ENCODE results near the gene ADM5.

The ADM5 gene

DNA sequence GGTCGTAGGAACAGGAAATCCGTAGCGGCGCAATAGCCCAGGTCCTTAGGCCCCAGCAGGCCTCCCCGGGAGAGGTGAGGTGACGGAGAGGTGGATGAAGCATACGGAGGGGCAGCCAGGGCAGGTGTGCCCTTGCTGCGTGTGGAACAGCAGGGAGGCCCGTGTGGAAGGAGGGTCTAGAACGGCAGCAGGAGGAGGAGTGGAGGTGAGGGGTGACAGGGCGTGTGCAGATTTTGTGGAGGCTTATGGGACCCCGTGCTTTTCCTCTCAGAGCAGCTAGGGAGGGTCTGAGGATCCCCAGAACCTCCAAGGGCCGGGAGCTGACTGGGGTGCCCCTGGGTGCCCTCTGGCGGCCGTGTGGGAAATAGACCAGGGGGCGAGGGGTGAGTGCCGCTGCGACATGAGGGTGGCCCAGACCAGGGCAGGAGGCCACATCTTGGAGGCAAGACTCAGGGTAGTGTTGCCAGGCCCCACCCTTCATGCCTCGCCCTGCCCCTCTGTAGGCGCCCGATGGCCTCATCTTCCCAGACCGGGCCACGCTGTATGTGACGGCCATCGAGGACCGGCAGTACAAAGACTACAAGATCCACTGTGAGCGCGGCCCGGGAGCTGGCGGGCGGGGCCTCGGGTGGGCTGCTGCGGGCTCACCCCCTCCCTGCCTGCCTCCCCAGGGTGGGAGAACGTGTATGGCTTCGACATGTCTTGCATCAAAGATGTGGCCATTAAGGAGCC, 5.0 kb upstream of the ADM5 start:
- peak overlapping the region; percentile 46 for H3K27ac Mint-ChIP-seq
- no peak overlapping the region for H3K4me3 Mint-ChIP-seq
- H3K4me1 Mint-ChIP-seq (ENCODE audit: low read depth) = peaks cover 28% of the 10 kb centered on the region
- no peaks in the 10 kb centered on the region for H3K27me3 Mint-ChIP-seq
- no peaks in the 10 kb centered on the region for H3K9me3 Mint-ChIP-seq (ENCODE audit: low read depth)
- H3K36me3 Mint-ChIP-seq = no peaks in the 10 kb centered on the region

DNA sequence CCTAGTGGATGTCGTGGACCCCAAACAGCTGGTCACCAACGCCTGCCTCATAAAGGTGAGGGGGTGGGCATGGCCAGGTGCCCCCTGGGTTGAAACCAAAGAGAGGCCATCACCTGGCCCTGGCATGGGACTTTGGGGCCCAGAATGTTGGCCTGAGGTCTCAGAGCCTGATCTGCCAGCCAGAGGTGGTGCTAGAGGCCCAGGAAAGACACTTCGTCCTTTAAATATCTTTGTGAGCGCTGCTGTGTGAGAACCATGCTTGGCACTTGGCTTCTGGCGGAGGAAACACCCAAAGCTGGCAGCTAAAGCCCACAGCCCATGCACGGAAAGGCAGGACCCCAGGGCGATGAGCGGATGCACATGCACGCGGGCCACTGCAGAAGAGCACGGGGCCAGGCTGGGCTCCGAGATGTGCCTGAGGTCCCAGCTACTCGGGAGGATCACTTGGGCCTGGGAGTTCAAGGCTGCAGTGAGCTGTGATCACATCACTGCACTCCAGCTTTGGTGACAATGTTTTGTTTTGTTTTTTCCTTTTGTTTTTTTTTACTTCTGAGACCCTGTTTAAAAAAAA, 4.3 kb upstream of the ADM5 start:
- peaks cover 28% of the 10 kb centered on the region for H3K4me1 Mint-ChIP-seq (ENCODE audit: low read depth)
- H3K27ac Mint-ChIP-seq = no peak overlapping the region
- H3K4me3 Mint-ChIP-seq = no peak overlapping the region
- H3K36me3 Mint-ChIP-seq = no peaks in the 10 kb centered on the region
- no peaks in the 10 kb centered on the region for H3K9me3 Mint-ChIP-seq (ENCODE audit: low read depth)
- no peaks in the 10 kb centered on the region for H3K27me3 Mint-ChIP-seq

DNA sequence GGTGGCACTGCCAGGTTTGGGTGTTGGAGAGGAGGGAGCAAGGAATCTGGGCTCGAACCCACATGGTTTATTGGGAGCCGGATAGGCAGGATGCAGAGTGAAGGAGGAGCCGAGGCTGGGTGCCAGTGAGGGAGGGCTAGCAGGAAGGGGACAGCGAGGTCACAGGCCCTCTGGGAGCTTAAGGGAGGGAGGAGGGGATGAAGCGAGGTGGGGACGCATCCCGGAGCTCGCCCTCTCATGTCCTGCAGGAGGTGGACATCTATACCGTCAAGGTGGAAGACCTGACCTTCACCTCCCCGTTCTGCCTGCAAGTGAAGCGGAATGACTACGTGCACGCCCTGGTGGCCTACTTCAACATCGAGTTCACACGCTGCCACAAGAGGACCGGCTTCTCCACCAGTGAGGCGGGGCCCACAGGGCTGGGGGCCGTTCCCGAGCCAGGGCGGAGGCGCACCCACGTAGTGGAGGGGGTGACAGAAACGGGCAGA, 3.5 kb upstream of the ADM5 start:
- Mint-ChIP-seq H3K9me3 (ENCODE audit: low read depth) (no peaks in the 10 kb centered on the region), H3K27me3 (no peaks in the 10 kb centered on the region), H3K27ac (no peak overlapping the region), H3K4me3 (no peak overlapping the region), H3K36me3 (no peaks in the 10 kb centered on the region), H3K4me1 (ENCODE audit: low read depth) (peaks cover 29% of the 10 kb centered on the region)

DNA sequence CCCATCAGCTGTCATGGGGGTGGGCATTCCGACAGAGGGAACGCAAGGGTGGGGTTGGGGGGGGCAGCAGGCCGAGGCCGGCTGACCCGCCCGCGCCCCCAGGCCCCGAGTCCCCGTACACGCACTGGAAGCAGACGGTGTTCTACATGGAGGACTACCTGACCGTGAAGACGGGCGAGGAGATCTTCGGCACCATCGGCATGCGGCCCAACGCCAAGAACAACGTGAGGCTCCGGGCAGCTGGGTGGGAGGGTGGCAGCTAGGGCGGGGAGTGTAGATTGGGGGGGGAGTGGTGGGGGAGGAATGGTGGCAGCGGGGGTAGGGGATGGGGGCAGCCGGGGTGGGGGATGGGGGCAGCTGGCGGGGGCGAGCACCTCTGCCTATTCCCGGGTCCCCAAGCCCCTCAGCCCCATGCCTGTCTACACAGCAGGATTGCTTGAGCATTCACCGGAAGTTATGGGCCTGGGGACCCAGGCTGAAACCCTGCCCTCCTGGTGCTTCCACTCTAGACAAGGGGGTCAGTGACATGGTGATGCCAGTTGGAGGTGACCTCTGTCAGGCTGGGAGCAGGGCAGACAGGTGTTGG, 2.8 kb upstream of the ADM5 start:
- Mint-ChIP-seq H3K27ac (no peak overlapping the region), H3K36me3 (no peaks in the 10 kb centered on the region), H3K4me1 (ENCODE audit: low read depth) (peaks cover 31% of the 10 kb centered on the region), H3K4me3 (no peak overlapping the region), H3K9me3 (ENCODE audit: low read depth) (no peaks in the 10 kb centered on the region), H3K27me3 (no peaks in the 10 kb centered on the region)

DNA sequence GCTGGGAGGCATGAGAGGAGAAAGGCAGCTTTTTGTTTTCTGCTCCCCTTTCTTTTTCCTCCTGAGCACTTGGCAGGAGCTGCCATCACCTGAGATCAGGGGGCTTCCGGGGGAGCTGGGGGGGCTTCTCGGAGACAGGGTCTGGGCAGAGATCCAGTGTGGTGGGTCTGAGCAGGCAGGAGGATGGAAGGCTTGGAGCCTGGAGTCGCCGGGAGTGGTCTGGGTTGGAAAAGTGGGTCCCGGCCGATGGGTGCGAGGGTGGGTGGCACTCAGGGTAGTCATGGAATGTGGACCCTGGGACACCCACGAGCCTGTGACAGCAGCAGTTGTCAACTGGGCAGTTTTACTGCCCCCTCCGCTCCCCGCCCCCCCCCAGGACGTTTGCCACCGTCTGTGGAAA, 2.2 kb upstream of the ADM5 start:
- no peaks in the 10 kb centered on the region for H3K9me3 Mint-ChIP-seq (ENCODE audit: low read depth)
- no peaks in the 10 kb centered on the region for H3K36me3 Mint-ChIP-seq
- H3K27ac Mint-ChIP-seq = no peak overlapping the region
- H3K4me3 Mint-ChIP-seq = no peak overlapping the region
- H3K27me3 Mint-ChIP-seq = no peaks in the 10 kb centered on the region
- H3K4me1 Mint-ChIP-seq (ENCODE audit: low read depth) = peaks cover 32% of the 10 kb centered on the region

DNA sequence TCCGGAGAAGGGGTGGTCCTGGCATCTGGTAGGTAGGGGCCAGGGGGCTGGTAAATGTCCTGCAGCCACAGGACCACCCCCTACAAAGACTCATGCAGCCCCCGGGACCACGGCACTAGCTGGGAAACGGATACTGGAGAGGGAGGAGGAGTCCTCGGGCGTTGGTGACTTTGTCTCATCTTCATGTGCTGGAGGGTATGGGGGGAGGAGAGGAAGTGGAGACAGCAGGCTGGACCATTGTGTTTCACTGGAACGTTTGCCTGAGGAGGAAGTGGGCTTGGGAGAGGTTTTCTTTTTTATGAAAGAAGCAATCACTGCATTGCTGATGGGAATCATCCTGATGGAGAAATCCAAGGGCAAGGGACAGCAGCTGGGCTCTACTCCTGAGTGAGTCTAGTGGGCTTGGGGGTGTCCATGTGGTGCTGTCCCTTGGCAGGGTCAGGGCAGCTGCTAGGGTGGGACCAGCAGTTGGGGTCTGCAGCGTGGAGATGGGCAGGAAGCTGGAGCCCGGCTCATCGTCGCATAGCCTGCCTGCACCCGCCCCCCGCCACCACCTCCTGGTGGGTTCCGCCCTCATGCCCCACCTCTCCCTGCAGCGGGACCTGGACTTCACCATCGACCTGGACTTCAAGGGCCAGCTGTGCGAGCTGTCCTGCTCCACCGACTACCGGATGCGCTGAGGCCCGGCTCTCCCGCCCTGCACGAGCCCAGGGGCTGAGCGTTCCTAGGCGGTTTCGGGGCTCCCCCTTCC, 1.7 kb upstream of the ADM5 start:
- peaks cover 33% of the 10 kb centered on the region for H3K4me1 Mint-ChIP-seq (ENCODE audit: low read depth)
- no peaks in the 10 kb centered on the region for H3K36me3 Mint-ChIP-seq
- peak overlapping the region; percentile 41 for H3K27ac Mint-ChIP-seq
- no peak overlapping the region for H3K4me3 Mint-ChIP-seq
- no peaks in the 10 kb centered on the region for H3K9me3 Mint-ChIP-seq (ENCODE audit: low read depth)
- H3K27me3 Mint-ChIP-seq = no peaks in the 10 kb centered on the region

DNA sequence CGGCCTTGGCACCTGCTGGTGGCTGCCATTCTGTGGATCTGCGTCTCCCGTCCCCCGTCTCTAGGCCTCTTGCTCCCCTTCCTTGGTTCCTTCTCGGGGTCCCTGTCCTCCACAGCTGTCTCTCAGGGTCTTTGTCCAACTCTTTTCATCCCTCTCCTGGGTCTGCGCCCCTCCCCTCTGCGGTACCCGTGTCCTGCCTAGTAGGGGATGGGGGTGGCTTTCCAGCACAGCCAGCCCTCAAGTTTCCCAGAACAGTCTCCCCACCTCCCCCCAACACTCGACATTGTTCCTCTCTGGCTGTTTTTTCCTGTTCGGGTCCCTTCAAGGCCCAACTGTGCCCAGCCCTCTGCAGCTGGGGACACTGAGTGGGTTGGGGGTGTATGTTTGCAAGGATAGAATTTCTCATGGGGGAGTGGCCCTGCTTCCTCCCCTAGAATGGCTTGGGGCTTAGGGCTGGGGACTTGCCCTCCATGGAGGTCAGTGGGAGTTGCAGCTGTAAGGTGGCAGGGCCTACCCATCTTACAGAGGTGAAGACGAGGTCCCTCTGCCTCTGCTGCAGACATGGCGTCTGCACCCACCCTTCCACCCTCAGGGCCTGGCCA, 762 bp upstream of the ADM5 start:
- H3K4me1 Mint-ChIP-seq (ENCODE audit: low read depth) = peaks cover 33% of the 10 kb centered on the region
- no peaks in the 10 kb centered on the region for H3K27me3 Mint-ChIP-seq
- H3K4me3 Mint-ChIP-seq = no peak overlapping the region
- no peaks in the 10 kb centered on the region for H3K9me3 Mint-ChIP-seq (ENCODE audit: low read depth)
- H3K36me3 Mint-ChIP-seq = no peaks in the 10 kb centered on the region
- peak overlapping the region; percentile 72 for H3K27ac Mint-ChIP-seq

DNA sequence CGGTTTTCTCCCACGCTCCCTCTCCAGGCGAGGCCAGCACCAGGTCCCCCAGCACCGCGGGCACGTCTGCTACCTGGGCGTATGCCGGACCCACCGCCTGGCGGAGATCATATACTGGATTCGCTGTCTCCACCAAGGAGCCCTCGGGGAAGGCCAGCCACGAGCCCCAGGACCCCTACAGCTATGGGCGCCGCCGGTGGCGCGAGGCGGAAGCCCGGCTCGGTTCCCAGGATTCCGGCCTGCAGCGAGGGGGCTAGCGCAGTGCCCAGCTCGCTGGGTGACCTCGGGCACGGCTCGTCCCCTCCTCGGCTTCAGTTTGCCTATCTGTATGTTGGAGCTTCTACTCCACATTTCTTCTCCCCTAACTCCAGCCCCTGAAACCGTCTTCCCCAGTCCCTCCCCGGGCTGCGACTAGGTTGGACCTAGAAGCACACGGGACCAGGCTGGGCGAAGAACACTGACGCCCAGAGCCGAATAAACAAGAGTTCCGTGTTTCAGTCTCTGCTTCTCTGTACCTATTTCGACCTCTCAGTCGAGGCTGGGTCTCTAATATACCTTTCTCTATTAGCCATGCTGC, 773 bp downstream of the ADM5 start:
- Mint-ChIP-seq H3K27ac (no peak overlapping the region), H3K4me3 (peak overlapping the region; percentile 87), H3K4me1 (ENCODE audit: low read depth) (peaks cover 32% of the 10 kb centered on the region), H3K27me3 (peaks cover 2% of the 10 kb centered on the region), H3K9me3 (ENCODE audit: low read depth) (no peaks in the 10 kb centered on the region), H3K36me3 (no peaks in the 10 kb centered on the region)

DNA sequence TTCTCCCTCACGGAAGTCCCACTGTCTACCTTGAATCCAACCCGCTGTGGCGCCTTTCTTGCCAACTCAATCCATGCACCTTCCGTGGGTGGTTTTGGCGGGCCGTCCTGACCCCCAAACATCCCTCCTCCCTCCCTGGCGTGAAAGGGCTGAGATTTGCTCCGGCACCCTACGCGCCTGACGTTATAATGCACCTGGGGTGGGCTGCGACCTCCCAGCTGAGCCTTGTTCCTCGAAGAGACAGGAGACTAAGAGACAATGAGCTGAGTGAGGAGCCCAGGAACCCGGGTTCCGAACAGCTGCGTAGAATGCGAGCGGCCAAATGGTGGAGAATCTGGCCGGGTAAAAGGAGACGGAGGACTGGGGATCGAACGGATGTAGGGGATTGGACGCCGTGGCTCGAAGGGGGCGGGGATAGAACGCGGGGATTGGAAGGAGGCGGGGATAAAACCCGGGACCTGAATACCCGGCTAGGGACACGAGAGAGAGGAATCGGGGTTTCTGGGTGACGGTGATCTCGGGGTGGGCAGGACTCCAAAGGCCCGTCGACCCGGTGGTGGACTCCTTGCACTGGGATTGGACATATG, 1.4 kb downstream of the ADM5 start, which contains the start of gene CPT1C:
Gene CPT1C, plus strand, starts transcription at position 461 of the 587 bp plus-strand sequence. CDS start 1,137 bp downstream, outside the sequence.
- Mint-ChIP-seq H3K4me3 (peak within 1 kb of the TSS; percentile 87), H3K9me3 (ENCODE audit: low read depth) (no peaks in the 10 kb centered on the region), H3K27me3 (peaks cover 2% of the 10 kb centered on the region), H3K27ac (no peak within 1 kb of the TSS), H3K36me3 (no peaks in the 10 kb centered on the region), H3K4me1 (ENCODE audit: low read depth) (peaks cover 28% of the 10 kb centered on the region)

DNA sequence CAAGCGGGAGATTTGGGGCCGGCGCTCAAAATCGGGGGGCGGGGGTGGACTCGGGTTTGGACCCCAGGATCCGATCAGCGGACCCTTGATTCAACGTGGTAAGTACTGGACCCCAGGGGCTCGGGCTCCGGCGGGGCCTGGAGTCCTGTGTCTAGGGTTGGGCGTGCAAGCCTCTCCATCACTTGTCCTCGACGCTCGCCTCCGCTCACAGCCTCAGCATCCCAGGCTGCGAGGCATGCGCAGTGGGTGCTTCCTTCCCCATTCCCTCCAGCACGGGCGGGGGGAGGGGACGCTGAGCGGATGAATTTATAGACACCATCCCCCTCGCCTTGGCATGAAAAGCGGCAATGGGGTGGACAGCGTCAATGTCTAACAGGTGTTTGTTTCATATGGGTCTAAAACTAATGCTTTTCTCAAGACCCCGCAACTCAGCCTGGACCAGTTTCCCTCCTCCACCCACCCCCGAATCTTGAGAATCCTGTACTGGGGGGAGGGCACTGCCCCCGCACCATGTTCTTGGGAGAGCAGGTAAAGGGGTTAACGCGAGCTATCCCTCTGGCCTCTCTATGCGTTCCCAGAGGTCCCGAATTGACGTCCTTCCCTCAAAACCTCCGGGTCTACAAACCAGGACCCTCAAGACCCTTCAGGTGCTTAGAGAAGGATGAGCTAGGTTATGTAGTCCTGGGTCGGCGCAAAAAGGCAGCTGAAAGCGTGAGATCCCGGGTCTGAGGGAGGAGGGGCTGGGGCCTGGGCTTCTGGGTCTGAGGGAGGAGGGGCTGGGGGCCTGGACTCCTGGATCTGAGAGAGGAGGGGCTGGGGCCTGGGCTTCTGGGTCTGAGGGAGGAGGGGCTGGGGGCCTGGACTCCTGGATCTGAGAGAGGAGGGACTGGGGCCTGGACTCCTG, 2.1 kb downstream of the ADM5 start:
- no peaks in the 10 kb centered on the region for H3K36me3 Mint-ChIP-seq
- H3K4me1 Mint-ChIP-seq (ENCODE audit: low read depth) = peaks cover 28% of the 10 kb centered on the region
- no peak overlapping the region for H3K27ac Mint-ChIP-seq
- peaks cover 2% of the 10 kb centered on the region for H3K27me3 Mint-ChIP-seq
- H3K9me3 Mint-ChIP-seq (ENCODE audit: low read depth) = no peaks in the 10 kb centered on the region
- H3K4me3 Mint-ChIP-seq = peak overlapping the region; percentile 87

DNA sequence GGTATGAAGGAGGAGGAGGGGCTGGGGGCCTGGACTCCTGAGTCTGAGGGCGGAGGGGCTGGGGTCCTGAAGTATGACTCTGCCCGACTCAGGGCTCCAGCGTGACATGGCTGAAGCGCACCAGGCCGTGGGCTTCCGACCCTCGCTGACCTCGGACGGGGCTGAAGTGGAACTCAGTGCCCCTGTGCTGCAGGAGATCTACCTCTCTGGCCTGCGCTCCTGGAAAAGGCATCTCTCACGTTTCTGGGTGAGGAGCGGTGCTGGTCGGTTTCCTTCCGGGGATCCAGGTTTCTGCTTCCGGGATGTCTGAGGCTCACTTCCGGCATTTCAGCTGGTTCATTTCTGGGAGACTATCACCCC, 2.7 kb downstream of the ADM5 start:
- Mint-ChIP-seq H3K4me1 (ENCODE audit: low read depth) (peaks cover 28% of the 10 kb centered on the region), H3K27ac (no peak overlapping the region), H3K36me3 (no peaks in the 10 kb centered on the region), H3K4me3 (peak overlapping the region; percentile 20), H3K9me3 (ENCODE audit: low read depth) (no peaks in the 10 kb centered on the region), H3K27me3 (peaks cover 2% of the 10 kb centered on the region)

DNA sequence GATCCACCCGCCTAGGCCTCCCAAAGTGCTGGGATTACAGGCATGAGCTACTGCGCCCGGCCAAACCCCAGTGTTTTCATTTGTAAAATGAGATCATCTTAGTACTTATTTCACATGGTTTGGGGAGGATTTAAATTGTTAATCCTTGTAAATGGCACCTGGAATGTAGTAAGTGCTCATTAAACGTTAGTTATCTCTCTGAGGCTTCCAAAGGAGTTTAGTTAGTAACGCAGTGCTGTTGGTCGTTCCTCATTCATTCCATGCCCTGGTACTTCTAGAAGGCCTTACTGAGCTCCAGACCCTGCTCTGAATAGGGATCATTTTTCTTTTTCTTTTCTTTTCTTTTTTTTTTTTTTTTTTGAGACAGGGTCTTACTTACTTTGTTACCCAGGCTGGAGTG, 6.7 kb downstream of the ADM5 start:
- H3K27me3 Mint-ChIP-seq = peaks cover 2% of the 10 kb centered on the region
- no peak overlapping the region for H3K4me3 Mint-ChIP-seq
- H3K36me3 Mint-ChIP-seq = no peaks in the 10 kb centered on the region
- H3K9me3 Mint-ChIP-seq (ENCODE audit: low read depth) = no peaks in the 10 kb centered on the region
- peaks cover 6% of the 10 kb centered on the region for H3K4me1 Mint-ChIP-seq (ENCODE audit: low read depth)
- H3K27ac Mint-ChIP-seq = no peak overlapping the region

DNA sequence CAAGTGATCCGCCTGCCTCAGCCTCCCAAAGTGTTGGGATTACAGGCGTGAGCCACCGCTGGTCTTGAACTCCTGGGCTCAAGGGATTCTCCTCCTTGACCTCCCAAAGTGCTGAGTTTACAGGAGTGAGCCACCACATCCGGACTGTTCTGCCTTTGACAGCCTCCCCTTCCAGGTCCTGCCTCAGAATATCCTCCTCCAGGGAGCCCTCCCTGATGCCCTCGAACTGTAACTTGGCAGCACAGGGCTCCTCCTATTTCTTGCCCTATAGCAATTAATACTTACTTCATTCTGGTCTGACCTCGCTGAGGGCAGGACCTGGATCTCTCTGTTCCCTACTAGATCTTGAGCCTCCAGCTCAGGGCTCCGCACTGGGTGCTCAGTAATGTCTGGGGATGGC, 7.5 kb downstream of the ADM5 start:
- H3K4me1 Mint-ChIP-seq (ENCODE audit: low read depth) = peaks cover 2% of the 10 kb centered on the region
- no peaks in the 10 kb centered on the region for H3K36me3 Mint-ChIP-seq
- no peak overlapping the region for H3K27ac Mint-ChIP-seq
- peaks cover 2% of the 10 kb centered on the region for H3K27me3 Mint-ChIP-seq
- H3K9me3 Mint-ChIP-seq (ENCODE audit: low read depth) = no peaks in the 10 kb centered on the region
- H3K4me3 Mint-ChIP-seq = no peak overlapping the region
